RPMI8226 (cell line): ENCODE data around the gene NEB.
A peak's percentile ranks its signal among the peaks of the same experiment; 100 is the strongest.

ENCODE experiments used
- DNase-seq: peaks from one replicate; pipeline ENCODE4 v3.0.0-alpha.2; 2015

NEB gene

GRCh38 chr2:151465771-151466170 lies 268.5 kb downstream of the NEB start:
- no peak for DNase-seq

DNA sequence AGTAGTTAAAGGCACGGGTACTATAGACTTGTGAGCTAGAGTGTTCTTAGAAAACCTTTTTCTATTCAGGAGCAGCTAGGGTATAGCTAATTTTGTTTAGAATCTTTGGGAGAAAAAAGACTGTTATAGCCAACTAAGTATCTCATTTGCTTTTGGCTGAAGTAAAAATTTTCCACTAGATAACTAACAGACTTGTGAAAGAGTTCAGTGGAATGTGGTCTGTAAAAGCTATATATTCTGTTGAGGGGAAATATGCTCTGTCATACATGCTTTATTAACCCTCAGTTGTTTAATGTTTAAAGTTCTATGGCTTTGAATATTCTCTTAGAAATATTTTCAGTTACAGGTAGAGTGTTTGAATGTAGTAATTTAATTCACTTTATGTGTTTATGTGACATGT lies 274.9 kb downstream of the NEB start:
- no peak for DNase-seq

GRCh38 chr2:151439127-151439526 lies 295.1 kb downstream of the NEB start:
- no peak for DNase-seq

- no peak for DNase-seq
Measured at GRCh38 chr2:151438506-151438905, 295.8 kb downstream of the NEB start.

GRCh38 chr2:151437630-151438029 lies 296.6 kb downstream of the NEB start:
- peak; percentile 20 for DNase-seq
